Activated CD4-positive, alpha-beta T cell treated with anti-CD3 and anti-CD28 coated beads, Interleukin-2, amount 50 U/mL, for 4 hours (primary cell): ENCODE results near the gene MIOX.
"Not testable (repeated sequence)": the region's sequence is repeated elsewhere in the genome, so short reads cannot be mapped to it uniquely, and the experiment has no call there.

Experiments used
- DNase-seq, 2 experiments: peaks; one replicate each; pipeline ENCODE4 v3.0.0-alpha.2; 2020

MIOX gene

GRCh38 chr22:50517495-50518260 is 31.0 kb downstream of the MIOX start:
- DNase-seq = no peak

- DNase-seq = no peak
Measured at GRCh38 chr22:50518606-50519005, 31.9 kb downstream of the MIOX start.

GRCh38 chr22:50519151-50519550 is 32.5 kb downstream of the MIOX start:
- DNase-seq = no peak

- DNase-seq = not testable (repeated sequence)
Measured at GRCh38 chr22:50520184-50520583, 33.5 kb downstream of the MIOX start.

GRCh38 chr22:50520826-50521453 is 34.3 kb downstream of the MIOX start:
- DNase-seq = no peak

GRCh38 chr22:50521710-50522109 is 35.1 kb downstream of the MIOX start:
- no peak for DNase-seq

GRCh38 chr22:50522208-50522805 is 35.6 kb downstream of the MIOX start:
- DNase-seq = no peak

GRCh38 chr22:50522806-50523438 is 36.3 kb downstream of the MIOX start:
- no peak for DNase-seq

GRCh38 chr22:50523458-50523805 is 36.8 kb downstream of the MIOX start:
- no peak for DNase-seq

- no peak for DNase-seq
Measured at GRCh38 chr22:50523806-50524675, 37.4 kb downstream of the MIOX start.

GRCh38 chr22:50524676-50525103 is 38.0 kb downstream of the MIOX start:
- no peak for DNase-seq

- peak; percentile 97 to 98 for DNase-seq
Measured at GRCh38 chr22:50525104-50525857, 38.6 kb downstream of the MIOX start, which contains the start of gene SCO2. Gene SCO2, minus strand, starts transcription at chr22:50525598. Its CDS starts 1,187 bp downstream, at chr22:50524411.

GRCh38 chr22:50525858-50526107 is 39.1 kb downstream of the MIOX start:
- no peak for DNase-seq

GRCh38 chr22:50526108-50526833 is 39.6 kb downstream of the MIOX start:
- DNase-seq = peak; percentile 80 to 81

- no peak for DNase-seq
Measured at GRCh38 chr22:50526834-50527801, 40.5 kb downstream of the MIOX start.

- DNase-seq = no peak
Measured at GRCh38 chr22:50527921-50528681, 41.4 kb downstream of the MIOX start.

- no peak for DNase-seq
Measured at GRCh38 chr22:50528682-50529415, 42.2 kb downstream of the MIOX start.

GRCh38 chr22:50529416-50529896 is 42.8 kb downstream of the MIOX start:
- no peak for DNase-seq
